ENCODE data around the gene OXA1L. TPM values are rescaled to one million over a fixed set of nuclear protein-coding genes. Genes with fewer than 3 reads are reported as not detected.

OXA1L gene
- polyA plus RNA-seq, 1 donor from 2014 or later, result 60.7 TPM

DNA sequence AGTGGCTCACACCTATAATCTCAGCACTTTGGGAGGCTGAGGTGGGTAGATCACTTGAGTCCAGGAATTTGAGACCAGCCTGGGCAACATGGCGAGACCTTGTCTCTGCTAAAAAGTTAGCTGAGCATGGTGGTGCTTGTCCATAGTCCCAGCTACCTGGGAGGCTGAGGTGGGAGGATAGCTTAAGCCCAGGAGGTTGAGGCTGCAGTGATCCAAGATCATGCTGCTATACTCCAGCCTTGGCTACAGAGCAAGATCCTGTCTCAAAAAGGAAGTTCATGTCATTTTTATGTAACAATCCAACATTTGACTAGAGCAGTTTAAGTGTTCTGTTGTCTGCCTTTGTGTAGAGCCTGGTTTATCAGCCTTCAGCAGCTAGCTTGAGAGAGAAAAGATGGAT is 6.2 kb downstream of the OXA1L start:
- Histone ChIP-seq H3K27ac (ENCODE audit: low read length) (no peak overlapping the region), H2AFZ (ENCODE audit: low read depth, low read length) (no peak overlapping the region), H3K27me3 (ENCODE audit: insufficient read depth, low read depth, low read length) (no peaks in the 10 kb centered on the region), H3F3A (ENCODE audit: insufficient read depth, low read length, poor library complexity, severe bottlenecking) (no peaks in the 10 kb centered on the region), H3K9me3 (ENCODE audit: low read length) (no peaks in the 10 kb centered on the region), H3K4me3 (ENCODE audit: low read length) (no peak overlapping the region), H4K20me1 (ENCODE audit: insufficient read depth) (no peaks in the 10 kb centered on the region), H3K4me2 (ENCODE audit: low read length) (no peak overlapping the region), H3K79me2 (replicated peaks; ENCODE audit: insufficient read depth, low read length) (peaks cover 5% of the 10 kb centered on the region), H3K36me3 (ENCODE audit: insufficient read depth, low read length) (no peaks in the 10 kb centered on the region), H3K9me2 (ENCODE audit: insufficient read depth, low read length) (no peaks in the 10 kb centered on the region), H3K9ac (ENCODE audit: low read length) (no peak overlapping the region)
- TF ChIP-seq, protein P1, sequence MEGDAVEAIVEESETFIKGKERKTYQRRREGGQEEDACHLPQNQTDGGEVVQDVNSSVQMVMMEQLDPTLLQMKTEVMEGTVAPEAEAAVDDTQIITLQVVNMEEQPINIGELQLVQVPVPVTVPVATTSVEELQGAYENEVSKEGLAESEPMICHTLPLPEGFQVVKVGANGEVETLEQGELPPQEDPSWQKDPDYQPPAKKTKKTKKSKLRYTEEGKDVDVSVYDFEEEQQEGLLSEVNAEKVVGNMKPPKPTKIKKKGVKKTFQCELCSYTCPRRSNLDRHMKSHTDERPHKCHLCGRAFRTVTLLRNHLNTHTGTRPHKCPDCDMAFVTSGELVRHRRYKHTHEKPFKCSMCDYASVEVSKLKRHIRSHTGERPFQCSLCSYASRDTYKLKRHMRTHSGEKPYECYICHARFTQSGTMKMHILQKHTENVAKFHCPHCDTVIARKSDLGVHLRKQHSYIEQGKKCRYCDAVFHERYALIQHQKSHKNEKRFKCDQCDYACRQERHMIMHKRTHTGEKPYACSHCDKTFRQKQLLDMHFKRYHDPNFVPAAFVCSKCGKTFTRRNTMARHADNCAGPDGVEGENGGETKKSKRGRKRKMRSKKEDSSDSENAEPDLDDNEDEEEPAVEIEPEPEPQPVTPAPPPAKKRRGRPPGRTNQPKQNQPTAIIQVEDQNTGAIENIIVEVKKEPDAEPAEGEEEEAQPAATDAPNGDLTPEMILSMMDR (IDR thresholded peaks at IDR 0.05; ENCODE audit: poor library complexity, severe bottlenecking), result no peak
- no peak for TF ChIP-seq SMC3 (conservative IDR thresholded peaks at IDR 0.05; ENCODE audit: poor library complexity)
- no peak for TF ChIP-seq RAD21 (conservative IDR thresholded peaks at IDR 0.05)
- TF ChIP-seq TAF1 (IDR thresholded peaks at IDR 0.05; ENCODE audit: low read depth), result no peak
- no peak for TF ChIP-seq MXI1 (conservative IDR thresholded peaks at IDR 0.05; ENCODE audit: poor library complexity, severe bottlenecking)
- no peak for TF ChIP-seq REST (IDR thresholded peaks at IDR 0.05; ENCODE audit: borderline replicate concordance)
- TF ChIP-seq POLR2AphosphoS5 (IDR thresholded peaks at IDR 0.05), result no peak

DNA sequence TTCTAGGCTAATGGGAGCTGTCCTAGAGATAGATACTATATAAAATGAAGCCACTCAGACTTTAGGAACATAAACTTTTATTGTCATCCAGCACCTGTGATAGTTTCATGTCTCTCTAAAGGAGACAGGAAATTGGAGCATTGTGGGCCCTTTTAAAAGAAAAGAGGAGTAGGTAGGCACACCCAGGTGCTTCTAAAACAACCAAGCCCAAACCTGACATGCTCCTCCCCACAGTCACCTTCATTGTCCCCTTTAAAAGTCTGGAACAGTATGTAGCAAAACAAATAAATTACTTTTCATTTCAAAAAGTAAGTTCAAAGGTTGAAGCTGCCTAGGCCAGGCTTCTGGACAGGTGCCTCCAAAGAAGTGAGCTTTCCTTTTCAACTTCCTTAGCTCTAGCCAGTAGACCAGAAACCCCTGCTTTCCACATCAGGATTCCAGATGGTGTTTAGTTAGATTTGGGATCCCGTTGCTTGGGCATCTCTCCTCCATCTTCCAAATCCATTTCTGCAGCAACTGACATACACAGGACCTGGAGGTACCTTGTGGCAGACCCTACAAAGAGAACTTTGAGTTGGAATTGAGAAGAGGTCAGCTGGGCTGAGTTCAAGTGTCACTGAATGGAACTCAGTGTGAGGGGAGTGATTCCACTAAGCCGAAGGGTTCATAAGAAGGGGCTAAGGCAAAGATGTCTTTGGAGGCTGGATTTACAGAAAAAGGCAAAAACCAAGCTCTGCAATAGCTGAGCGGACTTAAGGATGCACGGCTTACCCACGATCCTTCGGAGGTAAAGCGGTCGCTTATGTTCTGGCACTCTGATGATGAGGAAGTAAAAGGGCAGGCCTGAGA is 6.9 kb downstream of the OXA1L start:
- Histone ChIP-seq H3K27ac (ENCODE audit: low read length) (no peak overlapping the region), H2AFZ (ENCODE audit: low read depth, low read length) (no peak overlapping the region), H3K36me3 (ENCODE audit: insufficient read depth, low read length) (no peaks in the 10 kb centered on the region), H3K9ac (ENCODE audit: low read length) (no peak overlapping the region), H3K4me2 (ENCODE audit: low read length) (no peak overlapping the region), H3K27me3 (ENCODE audit: insufficient read depth, low read depth, low read length) (no peaks in the 10 kb centered on the region), H4K20me1 (ENCODE audit: insufficient read depth) (no peaks in the 10 kb centered on the region), H3K4me3 (ENCODE audit: low read length) (no peak overlapping the region), H3K9me2 (ENCODE audit: insufficient read depth, low read length) (no peaks in the 10 kb centered on the region), H3K79me2 (replicated peaks; ENCODE audit: insufficient read depth, low read length) (no peaks in the 10 kb centered on the region), H3F3A (ENCODE audit: insufficient read depth, low read length, poor library complexity, severe bottlenecking) (no peaks in the 10 kb centered on the region), H3K9me3 (ENCODE audit: low read length) (no peaks in the 10 kb centered on the region)
- no peak for TF ChIP-seq EP300 (conservative IDR thresholded peaks at IDR 0.05; ENCODE audit: poor library complexity, severe bottlenecking)
- no peak for TF ChIP-seq TAF1 (IDR thresholded peaks at IDR 0.05; ENCODE audit: low read depth)
- TF ChIP-seq RAD21 (conservative IDR thresholded peaks at IDR 0.05), result no peak
- no peak for TF ChIP-seq POLR2AphosphoS5 (IDR thresholded peaks at IDR 0.05)
- no peak for TF ChIP-seq REST (IDR thresholded peaks at IDR 0.05; ENCODE audit: borderline replicate concordance)
- TF ChIP-seq EZH2 (IDR thresholded peaks at IDR 0.05; ENCODE audit: borderline replicate concordance, insufficient read depth, low read length, poor library complexity, severe bottlenecking), result no peak
